ENCODE results near the gene CD47.

Gene CD47

DNA sequence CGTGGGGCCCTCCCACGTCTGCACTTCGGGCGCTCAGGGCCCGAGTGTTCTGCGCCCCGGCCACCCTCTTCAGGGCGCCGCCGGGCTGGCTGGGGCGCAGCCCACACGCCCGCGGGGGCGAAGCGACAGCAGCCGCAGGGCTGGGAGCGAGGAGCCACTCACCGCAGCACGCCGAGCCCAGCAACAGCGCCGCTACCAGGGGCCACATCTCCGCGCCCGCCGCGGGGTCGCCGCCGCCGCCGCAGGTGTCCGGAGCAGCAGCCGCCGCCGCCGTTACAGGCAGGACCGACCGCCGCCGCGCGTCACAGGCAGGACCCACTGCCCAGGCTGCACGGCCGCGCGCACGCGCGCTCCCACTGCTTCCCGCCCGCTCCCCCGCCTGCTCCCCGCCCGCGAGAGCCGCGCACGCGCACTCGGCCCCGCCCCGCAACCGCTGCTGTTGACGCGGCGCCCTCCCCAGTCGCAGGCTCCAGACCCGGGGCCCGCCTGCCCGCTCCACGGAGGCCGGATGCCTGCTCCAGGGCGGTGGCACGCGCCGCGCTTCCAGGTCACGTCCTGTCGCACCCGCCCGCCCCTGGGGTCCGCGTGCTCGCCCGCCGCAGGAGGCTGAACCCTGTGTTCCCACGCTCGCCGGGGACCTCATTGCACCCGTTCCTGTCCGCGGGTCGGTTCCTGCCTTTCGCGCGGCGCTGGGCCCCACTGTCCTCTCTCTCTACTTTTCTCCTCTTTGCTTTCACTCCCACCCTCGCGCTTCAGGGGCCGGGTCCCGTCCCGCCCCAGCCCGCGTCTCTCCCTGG is at the start of gene CD47:
Gene CD47 (minus strand): TSS at position 331 of the 797 bp plus-strand sequence. CDS start 123 bp downstream, at position 208.
- in situ Hi-C loops (cut with MboI; ENCODE audit: low pct_unique_long_range_greater_than_20kb, low sequenced_read_pairs) = no loop called here

DNA sequence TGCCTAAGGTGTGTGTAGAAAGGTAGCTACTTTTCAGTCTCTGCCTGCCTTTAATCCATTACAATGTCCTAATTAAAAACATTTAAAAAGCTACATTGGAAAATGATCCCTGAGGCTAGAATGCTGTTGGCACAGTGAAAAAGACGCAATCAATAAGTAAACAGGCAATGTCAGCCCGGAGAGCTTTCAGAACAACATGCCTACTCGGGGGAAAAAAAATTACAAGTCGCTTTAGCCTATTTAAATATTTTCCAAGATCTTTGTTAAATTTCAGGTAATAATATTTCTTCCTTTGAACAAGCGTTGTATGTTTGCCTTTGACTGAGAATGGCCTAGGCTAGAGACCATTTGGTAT is 46.6 kb upstream of the CD47 start:
- DNase-seq = no peak
- in situ Hi-C loops (cut with MboI; ENCODE audit: low pct_unique_long_range_greater_than_20kb, low sequenced_read_pairs) = no loop called here

More for the DNA sequence above, at the start of gene CD47:
- DNase-seq = peak; percentile 88

DNA sequence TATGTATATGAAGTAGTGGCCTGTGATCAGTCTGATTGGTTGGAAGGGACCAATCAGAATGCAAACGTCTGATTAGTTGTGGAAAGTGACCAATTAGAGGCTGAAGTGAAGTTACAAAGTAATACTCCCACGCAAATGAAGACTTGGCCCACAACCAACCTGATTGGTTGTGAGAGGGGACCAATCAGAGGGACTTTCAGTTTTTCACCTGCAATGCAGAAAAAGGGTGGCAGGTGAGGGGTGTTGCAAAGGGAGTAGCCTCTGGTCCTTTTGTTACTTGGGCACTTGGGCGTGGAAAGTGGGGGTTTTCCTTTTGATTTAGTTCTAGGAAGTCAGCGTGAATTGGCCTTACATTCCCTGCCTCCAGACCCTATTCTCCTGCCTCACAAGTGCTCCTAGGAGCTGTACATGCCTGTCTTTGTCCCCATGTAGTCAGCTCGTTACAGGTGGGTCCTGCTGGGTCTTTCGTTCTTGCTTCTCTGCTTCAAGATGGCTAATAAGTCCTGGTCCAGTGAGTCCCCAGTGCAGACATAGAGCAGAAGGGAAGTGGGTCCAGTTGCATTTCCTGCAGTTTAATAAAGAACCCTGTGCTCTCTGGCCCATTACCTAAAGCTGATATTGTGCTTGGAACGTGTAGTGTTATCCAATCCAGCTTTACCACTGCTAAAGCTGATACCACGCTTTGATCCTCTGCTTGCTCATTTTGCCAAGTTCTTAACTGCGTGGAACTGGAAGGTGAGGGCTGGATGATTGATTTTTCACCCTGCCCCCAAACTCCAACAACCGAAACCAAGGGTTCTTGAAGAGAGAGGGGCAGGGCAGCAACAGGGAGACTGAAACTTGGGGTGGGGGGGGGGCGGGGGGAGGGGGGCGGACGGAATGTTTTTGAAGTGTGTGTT is 46.0 kb upstream of the CD47 start:
- in situ Hi-C loops (cut with MboI; ENCODE audit: low pct_unique_long_range_greater_than_20kb, low sequenced_read_pairs) = no loop called here
- no peak for DNase-seq

DNA sequence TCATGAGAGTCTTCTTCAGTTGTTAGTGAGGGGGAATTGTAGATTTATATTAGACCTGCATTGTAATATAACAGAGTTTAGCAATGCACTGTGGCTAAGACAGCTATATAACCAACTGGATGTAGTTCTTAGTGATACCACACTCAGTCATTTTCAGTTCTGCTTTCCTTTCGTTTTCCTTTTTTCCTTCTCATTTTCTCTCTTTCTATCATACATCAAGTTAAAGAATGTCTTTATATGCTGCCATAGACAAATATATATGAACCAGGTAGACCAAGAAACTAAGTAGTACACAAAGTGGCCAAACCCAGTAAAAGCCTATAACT is 43.7 kb upstream of the CD47 start:
- no peak for DNase-seq

DNA sequence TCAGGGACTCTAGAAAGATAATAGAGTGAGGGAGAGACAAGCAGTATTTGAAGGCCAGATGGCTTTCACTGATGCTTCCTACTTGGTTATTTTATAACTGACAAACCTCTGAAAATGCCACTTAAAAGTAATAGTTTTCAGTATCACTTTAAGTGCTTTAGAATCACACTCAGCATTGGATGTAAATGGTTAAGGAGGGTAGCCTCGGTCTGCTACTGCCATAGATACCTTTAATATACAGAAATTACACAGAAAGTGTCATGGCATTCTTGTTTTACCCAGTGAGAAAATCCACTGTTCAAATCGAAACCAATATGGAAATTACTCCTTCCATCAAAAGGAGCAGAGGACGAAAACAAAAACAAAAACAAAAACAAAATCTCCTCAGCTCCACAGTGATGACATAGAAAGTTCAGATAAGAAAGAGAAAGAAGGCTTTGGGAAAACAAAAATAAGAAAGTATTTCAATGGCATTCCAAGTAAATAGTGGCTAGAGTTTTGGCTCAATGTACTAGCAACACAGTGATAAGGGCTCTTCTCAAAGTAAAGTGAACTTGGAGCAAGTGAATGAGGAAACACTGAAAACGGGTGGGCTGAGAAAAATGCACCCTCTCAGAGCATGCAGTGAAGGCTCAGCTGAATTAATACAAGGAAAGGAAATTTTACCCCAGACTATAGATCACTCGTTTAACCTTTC is 43.2 kb upstream of the CD47 start:
- in situ Hi-C loops (cut with MboI; ENCODE audit: low pct_unique_long_range_greater_than_20kb, low sequenced_read_pairs) = no loop called here
- DNase-seq = peak; percentile 38

More for the DNA sequence above, 43.7 kb upstream of the CD47 start:
- in situ Hi-C loops (cut with MboI; ENCODE audit: low pct_unique_long_range_greater_than_20kb, low sequenced_read_pairs) = no loop called here

DNA sequence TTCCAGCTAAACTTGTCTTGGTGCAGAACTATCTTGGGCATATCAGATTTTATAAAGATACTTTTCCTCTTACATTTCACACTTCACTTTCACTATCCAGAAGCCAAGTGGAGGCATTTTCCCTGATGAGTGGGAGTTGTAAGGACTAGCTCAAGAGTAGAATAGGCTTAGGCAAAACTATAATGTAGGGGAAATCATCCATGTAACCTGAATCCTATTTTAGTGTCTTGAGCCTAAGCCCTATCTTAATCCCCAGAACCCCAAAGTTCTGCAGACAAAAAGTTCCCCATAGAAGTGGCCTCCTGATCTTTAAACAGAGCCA is 42.2 kb upstream of the CD47 start:
- no peak for DNase-seq

DNA sequence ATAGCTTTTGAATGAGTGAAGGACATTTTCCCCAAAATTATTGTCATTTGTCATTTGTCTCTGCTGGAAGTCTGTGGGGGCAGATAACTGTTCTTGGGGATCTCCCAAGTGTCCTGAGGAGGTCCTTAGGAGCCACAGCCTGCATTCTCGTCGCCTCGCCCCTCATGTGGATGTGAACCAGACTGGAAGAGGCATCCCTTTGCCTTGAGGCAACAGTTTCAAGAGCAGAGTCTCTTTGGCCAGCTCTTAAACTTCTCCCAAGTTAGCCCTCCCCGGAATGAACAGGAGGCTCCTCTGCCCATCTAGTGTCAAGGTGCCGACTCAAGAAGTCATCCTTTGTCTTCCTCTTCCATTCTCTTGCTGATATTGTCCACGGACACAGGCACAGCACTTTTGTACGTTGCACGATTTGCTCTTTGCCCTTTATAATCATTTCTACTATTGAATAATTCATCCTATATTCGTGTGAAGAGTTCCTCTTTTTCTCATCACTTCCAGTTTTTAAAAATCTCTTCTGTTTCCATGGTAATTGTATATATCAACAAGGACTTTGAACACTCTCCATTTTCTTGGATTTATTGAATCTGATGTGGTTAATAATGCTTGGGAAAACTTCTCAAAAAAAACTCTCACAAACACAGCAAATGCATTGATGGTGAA is 40.8 kb upstream of the CD47 start:
- in situ Hi-C loops (cut with MboI; ENCODE audit: low pct_unique_long_range_greater_than_20kb, low sequenced_read_pairs) = no loop called here
- peak; percentile 62 for DNase-seq

More for the DNA sequence above, 42.2 kb upstream of the CD47 start:
- in situ Hi-C loops (cut with MboI; ENCODE audit: low pct_unique_long_range_greater_than_20kb, low sequenced_read_pairs) = no loop called here

DNA sequence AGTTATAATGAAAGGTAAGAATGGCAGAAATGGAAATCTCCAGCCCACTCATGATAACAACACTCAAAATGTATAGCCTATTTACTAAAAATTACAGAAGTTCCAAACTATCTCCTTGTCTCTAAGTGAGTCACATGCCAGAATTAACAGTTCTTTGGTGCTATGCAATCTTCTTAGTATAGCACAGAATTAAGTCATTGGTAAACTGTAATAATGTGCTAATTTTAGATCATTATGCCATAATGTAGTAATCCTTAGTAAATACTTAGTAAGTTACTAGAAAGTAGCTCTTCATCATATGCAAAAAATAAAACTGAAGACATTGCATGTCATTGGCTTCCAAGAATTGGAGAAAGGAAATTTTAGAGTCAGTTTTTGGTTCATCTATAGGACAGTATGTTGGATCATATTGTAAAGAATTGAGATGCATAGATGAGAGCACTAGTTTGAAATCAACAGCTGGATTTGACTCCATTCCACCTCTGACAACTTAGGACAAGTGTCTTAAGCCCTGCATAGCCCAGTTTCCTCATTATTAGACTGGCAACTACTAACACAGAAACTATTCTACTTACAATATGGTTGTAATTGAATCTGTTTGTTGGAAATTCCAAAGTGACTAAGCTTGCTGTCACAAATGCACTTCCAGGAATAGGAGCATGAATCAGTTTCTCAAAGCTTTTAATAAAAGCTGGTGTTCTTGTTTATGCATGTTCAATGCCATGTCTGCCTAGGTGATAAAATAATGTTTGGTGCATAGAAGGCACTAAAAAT is 40.1 kb upstream of the CD47 start:
- in situ Hi-C loops (cut with MboI; ENCODE audit: low pct_unique_long_range_greater_than_20kb, low sequenced_read_pairs) = no loop called here
- DNase-seq = no peak

DNA sequence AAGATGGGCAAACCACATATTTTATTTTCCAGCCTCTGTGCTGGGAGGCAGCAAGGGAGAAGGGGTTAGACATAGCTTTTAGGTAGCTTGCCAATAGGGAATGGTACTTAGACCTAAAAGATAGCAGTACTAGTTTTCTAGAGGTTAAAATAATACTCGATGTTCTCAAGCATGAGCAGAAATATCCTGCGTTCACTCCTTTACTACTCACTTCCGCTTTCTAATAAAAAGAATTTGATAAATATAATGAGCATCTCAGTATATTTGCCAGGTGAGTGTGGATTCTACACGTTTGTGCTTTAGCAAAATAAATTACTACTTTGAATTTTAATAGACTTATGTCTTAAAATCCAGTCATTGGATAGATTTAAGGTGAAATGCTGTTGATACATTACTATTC is 39.4 kb upstream of the CD47 start:
- DNase-seq = no peak
- in situ Hi-C loops (cut with MboI; ENCODE audit: low pct_unique_long_range_greater_than_20kb, low sequenced_read_pairs) = no loop called here

DNA sequence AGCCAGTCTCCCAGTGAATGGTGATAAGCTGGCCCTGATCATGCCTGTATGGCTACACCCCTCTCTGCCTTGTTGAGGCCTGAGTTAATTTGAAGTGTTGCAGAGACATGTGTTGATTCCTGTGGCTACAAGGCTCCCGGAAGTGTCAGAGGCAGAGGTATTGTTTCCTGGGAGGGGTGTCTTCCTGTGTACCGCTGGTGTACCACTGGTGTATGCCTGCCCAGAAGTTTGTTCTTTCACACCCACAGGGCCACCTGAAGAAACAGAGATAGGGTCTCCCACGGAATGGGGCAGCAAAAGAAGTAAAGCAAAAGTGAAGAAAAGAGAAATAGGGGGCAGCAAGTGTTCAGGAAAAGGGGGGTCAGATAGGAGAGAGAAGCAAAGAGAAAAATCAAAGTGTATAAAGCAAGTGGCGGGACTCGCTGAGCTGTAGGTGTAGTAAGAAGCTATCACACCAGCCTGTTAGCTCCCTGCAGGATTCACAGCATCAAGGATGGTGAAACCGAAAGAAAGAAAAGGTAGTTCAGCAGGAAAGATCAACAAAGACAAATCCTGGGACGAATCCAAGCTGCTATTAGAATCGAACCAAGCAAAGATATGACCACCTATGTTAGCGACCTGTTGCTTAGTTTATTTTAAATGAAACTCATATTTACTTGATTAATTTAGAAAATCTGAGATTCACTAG is 36.6 kb upstream of the CD47 start:
- peak; percentile 70 for DNase-seq
- in situ Hi-C loops (cut with MboI; ENCODE audit: low pct_unique_long_range_greater_than_20kb, low sequenced_read_pairs) = no loop called here

DNA sequence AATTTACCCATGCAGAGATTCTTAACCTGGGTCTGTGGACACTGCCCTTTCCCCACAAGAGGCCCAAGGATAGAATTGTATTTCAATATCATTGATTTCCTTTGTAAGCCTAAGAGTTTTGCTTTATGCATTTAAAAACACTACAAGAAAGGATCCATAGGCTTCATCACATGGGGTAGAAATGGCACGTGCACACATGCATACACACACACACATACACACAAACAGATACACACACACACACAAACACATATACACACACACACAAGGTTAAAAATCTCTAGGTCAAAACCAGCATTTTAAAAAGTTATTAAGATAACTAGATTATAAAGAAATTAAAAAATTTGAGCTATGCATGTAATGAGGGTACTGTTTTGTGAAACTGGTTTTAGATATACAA is 35.5 kb upstream of the CD47 start:
- in situ Hi-C loops (cut with MboI; ENCODE audit: low pct_unique_long_range_greater_than_20kb, low sequenced_read_pairs) = no loop called here
- DNase-seq = no peak

DNA sequence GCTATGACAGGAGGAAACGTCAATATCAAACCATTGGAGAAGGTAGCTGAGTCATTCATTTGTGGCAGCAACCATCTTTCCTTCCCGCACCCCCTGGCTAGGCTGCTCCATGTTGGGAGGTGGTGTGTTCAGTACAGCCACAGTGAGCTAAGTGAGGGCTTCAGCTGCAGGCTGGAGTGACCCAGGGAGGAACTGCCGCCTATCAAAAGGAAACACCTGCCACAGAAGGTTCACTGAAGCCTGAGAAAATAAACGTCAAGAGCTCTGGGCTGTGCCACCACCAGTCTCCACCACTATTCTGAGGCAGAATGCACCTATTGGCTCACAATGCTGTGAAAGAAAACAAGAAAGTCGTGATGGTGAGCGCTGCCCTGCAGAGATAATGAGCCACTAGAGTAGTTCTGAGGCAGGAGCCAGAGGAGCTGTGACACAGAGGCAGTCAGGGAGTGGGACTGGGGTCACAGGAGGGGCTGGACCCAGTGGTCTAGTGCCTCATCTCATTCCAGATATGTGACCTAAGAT is 34.8 kb upstream of the CD47 start:
- in situ Hi-C loops (cut with MboI; ENCODE audit: low pct_unique_long_range_greater_than_20kb, low sequenced_read_pairs) = no loop called here
- DNase-seq = peak; percentile 99

DNA sequence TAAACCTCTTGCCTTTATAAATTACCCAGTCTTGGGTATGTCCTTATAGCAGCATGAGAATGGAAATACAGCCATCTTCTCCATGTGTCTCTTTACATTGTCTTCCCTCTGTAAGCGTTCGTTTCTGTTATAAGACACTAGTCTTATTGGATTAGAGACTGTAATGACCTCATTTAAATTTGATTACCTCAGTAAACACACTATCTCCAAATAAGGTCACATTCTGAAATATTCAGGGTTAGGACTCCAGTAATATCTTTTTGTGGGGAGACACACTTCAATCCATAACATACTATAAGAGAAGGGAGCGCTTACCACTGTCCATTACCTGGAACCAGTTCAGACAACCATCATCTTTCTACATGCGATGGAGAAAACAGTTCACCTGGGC is 34.3 kb upstream of the CD47 start:
- in situ Hi-C loops (cut with MboI; ENCODE audit: low pct_unique_long_range_greater_than_20kb, low sequenced_read_pairs) = no loop called here
- DNase-seq = no peak

DNA sequence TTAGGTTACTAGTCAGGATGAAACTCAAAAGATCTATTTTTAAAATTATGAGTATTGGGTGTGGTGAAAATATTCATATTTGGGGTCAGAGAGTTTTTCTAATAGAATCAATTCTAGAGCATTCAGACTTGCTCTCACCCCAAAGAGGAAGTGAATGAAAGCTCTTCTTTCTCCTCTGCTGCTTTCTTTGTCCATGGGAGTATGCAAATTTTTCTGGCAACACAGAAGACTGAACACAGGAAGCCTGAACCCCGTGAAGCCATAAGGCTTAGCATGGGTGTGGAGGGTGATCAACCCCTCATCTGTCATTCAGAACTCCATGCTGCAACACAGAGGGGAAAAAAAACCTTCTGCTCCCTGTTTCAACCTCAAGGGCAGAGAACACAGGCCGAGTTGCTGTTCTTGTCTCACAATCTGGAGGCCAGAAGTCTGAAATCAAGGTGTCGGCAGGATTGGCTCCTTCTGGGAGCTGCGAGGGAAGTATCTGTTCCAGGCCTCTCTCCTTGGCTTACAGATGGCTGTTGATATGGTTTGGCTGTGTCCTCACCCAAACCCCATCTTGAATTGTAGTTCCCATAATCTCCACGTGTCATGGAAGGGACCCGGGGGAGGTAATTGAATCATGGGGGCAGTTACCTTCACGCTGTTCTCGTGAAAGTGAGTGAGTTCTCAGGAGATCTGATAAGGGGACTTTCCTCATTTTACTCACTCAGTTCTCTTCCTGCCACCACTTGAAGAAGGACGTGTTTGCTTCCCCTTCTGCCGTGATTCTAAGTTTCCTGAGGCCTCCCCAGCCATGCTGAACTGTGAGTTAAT is 33.7 kb upstream of the CD47 start:
- peak; percentile 94 for DNase-seq
- in situ Hi-C loops (cut with MboI; ENCODE audit: low pct_unique_long_range_greater_than_20kb, low sequenced_read_pairs) = no loop called here

DNA sequence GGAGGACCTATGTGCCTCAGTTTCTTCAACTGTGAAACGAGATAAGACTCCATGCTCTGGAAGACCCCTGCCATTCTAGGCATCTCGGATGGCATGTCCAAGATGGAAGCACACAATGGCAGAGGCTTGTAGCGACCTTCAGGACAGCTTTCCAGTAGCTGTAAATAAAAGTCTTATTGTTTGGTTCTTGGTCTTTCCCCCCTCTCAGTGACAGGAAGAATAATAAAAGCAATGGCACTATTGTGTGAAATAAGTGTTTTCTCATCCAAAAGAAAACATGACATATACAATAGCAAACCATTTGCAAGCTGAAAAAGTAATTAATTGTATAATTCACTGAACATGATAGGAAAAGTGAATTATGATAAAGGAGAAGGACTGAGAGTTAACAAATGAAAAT is 32.5 kb upstream of the CD47 start:
- DNase-seq = no peak
- in situ Hi-C loops (cut with MboI; ENCODE audit: low pct_unique_long_range_greater_than_20kb, low sequenced_read_pairs) = no loop called here

DNA sequence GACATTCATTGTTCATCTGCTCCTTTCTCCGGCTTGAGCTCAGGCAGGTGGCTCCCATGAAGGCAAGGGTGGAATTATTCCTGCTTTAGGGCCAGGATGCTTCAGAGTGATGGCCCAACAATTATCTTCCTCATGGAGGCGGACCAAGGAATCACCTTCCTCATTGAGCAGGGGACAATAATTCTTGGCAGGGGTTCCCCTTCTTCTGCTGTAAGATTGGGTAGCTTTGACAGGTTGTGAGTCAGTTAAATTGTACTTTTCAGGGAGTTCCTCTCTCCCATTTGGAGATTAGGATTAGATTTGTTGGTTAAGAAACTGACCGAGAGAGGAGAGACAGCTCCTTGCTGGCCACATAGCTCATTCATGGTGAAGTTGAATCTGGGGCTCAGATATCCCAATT is 31.4 kb upstream of the CD47 start:
- DNase-seq = no peak
- in situ Hi-C loops (cut with MboI; ENCODE audit: low pct_unique_long_range_greater_than_20kb, low sequenced_read_pairs) = no loop called here

DNA sequence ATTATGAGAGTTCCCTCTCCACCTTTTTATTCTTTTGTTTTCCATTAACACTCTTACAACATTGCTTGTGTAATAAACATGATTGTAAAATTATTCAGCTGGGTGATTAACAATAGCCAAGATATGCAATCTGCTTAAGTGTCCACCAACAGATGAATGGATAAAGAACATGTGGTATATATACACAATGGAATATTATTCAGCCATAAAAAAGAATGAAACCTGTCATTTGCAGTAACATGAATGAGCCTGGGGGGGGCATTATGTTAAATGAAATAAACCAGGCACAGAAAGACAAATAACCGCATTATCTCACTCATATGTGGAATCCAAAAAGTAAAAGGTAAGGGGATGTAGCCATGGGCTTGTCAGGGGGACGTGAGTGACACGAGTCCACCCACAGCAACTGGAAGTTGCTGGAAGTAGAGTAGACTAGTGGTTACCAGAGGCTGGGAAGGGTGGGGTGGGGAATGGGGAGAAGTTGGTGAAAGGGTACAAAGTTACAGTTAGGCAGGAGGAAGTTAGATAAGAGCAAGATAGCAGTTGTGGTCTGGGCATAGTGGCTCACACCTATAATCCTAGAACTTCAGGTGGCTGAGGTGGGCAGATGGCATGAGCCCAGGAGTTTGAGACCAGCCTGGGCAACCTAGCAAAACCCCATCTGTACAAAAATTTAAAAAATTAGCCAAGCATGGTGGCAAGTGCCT is 28.7 kb upstream of the CD47 start:
- in situ Hi-C loops (cut with MboI; ENCODE audit: low pct_unique_long_range_greater_than_20kb, low sequenced_read_pairs) = no loop called here
- peak; percentile 84 for DNase-seq
